ENCODE data around the gene YBX2.

The YBX2 gene

DNA sequence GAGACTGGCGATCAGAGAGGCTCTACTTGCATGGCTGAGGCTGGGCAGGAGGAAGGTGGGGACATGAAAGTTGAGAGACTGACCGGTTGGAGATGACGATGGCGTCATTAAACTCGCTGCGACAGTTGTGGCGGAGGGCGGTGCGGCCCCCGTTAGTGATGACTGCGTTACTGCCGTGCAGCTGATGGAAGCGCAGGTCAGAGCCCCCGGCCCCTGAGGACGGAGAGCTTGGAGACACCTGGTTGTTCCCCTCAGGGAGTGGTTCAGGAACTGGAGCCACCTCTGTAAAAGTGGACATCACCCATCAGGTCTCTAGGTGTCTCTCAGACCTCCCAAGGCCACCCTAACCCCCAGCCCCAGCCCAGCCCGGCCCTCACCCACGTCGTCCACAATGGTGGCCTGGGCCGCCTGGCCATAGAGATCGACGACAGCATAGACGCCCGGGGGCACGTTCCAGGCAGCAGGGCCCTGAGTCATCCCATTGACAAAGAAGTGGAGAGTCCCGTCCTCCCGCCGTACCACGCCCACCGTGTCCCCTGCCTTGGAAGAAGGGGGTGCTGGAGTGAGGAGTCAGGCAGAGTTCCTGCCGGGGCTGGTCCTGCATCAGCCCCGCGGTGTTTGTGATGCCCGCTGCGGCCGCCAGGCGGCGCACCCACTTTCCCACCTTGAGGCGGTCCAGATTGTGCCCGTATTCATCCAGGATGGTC is 29.4 kb upstream of the YBX2 start:
- DNase-seq (ENCODE audit: low read depth in 1 of 2, low spot score in 1 of 2) = peak in 1 of 2 donors; percentile 41

DNA sequence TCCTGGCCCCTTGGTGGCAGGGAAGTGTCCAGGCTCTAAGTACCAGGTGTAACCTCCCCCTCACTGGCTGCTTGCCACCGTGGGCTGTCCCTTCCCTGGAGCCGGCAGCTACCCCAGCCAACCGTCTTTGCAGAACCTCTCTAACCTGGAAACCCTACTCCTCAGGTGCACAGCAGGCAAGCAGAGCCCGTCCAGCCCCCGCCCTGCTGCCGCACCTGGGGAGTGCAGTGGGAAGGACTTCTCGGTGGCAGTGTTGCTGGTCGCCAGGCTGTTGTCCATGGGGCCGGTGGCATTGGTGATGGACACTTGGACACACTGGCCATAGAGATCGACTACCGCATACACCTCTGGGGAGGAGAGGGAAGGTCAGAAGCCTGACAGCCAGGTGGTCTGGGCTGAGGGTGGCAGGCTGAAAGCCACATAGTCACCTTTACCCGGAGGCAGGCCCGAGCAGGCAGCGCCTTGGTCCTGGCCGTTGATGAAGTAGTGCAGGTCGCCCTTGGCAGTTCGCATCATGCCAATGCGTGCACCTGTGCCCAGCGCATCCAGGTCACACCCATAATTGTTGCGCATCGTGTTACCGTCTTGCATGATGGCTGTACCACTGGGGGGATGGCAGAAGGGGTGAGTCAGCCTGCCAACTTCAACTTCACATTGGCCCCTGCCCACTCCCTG is 28.2 kb upstream of the YBX2 start:
- DNase-seq (ENCODE audit: low read depth in 1 of 2, low spot score in 1 of 2) = no peak

DNA sequence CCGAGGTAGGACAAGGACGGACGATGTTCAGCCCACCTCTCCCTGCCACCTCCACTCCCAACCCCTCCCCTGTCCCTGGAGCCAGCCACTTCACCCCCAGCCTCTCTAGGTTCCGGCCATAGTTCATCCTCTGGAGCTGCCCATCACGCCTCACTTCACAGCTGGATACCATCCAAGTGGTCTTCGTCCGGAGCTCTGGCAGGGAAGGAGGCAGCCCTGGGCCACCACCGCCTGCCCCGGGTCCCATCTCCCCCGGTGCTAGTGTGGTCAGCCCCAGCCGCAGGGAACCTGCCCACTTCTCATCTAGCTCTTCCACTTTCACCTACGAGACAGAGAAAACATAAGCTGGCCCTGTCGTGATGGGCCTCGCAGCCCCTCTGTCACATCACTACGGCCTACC is 27.0 kb upstream of the YBX2 start:
- no peak for DNase-seq (ENCODE audit: low read depth in 1 of 2, low spot score in 1 of 2)

DNA sequence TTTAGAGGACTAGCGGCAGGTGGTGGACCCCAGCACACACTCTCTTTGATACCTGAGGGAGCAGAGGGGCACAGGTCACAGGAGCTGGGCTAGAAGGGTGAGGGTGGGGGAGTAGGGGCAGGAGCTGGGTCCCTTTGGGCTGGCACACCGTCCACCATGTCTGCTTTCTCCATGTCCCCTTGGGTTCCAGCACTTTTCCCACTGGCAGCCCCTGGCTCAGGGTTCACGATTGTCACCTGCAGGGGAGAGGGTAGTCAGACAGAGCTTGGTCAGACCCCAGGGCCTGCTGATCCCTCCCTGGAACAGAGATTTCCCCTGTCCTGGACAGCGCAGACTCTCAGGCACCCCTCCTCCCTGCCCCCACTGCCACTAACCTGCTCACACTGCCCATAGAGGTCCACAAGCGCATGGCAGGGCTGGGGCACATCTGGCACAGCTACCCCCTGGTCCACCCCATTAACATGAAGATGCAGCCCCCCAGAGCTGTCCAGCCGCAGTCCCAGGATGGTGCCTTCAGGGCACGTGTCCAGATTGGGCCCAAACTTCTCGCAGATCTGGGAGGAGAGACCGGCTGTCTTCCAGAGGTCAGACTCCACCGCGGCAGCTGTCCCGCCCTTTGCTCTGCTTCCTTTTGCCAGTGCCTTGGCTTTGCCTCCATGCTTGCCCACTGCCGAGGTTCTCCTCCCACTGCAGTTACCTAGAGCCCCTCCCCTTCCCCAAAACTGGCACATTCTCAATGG is 23.9 kb upstream of the YBX2 start:
- DNase-seq (ENCODE audit: low read depth in 1 of 2, low spot score in 1 of 2) = no peak

DNA sequence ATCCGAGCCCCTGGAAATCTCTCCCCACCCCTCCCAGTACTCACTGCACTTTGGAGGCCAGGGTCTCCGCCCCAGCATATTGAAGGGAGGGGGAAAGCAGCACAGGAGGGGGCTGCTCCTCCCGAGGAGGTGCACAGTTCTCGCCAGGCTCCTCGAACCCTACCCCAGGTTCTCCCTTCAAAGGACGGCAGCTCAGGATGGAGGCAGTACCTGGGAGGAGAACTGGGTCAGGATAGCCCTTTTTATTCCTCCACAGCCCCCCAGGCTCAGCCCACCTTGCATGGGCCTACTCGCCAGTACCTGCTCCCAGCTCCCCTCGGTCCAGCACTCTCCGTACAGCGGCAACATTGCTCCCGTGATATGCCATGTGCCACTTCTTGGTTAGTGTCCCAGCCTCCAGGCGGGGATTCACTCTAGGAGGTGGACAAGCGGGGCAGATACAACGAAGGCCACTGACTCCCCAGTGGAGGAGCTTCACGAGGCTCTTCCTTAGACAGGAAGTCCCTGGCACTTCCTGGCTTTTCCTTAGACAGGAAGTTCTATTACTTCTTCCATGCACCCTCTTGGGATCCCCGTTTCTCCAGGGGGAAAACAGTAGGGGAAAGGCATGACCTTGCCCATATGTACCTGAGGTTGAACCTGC is 22.8 kb upstream of the YBX2 start:
- DNase-seq (ENCODE audit: low read depth in 1 of 2, low spot score in 1 of 2) = no peak

DNA sequence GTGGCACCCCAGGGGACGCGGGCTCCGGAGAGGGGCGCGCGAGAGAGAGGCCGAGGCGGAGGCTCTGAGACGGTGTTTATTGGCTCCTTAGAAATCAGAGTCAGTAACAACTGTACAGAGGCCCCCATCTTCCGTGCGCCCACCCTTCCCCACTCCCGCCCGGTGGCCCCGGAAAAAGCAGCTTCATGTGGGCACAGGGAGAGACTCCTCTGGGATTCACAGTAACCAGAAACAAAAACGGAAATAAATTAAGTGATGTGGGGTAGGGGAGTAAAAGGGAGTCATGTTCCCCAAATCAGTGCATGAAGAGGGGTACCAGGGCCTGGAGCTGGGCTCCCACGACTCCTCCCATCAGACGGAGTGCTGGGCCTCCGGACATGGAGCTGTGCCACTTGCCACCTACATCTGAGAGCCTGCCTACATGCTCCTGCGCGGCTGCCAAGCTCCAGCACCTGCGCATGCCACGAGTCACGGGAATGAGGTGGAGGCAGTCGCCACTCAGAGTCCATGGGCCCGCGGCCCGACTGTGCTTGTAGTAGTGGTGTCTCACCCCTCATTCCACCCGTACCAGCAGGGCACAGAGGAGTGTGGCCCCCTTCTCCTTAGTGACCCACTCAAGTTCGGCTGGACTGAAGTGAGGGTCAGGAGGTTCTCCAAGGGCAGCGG is 21.3 kb upstream of the YBX2 start:
- no peak for DNase-seq (ENCODE audit: low read depth in 1 of 2, low spot score in 1 of 2)

DNA sequence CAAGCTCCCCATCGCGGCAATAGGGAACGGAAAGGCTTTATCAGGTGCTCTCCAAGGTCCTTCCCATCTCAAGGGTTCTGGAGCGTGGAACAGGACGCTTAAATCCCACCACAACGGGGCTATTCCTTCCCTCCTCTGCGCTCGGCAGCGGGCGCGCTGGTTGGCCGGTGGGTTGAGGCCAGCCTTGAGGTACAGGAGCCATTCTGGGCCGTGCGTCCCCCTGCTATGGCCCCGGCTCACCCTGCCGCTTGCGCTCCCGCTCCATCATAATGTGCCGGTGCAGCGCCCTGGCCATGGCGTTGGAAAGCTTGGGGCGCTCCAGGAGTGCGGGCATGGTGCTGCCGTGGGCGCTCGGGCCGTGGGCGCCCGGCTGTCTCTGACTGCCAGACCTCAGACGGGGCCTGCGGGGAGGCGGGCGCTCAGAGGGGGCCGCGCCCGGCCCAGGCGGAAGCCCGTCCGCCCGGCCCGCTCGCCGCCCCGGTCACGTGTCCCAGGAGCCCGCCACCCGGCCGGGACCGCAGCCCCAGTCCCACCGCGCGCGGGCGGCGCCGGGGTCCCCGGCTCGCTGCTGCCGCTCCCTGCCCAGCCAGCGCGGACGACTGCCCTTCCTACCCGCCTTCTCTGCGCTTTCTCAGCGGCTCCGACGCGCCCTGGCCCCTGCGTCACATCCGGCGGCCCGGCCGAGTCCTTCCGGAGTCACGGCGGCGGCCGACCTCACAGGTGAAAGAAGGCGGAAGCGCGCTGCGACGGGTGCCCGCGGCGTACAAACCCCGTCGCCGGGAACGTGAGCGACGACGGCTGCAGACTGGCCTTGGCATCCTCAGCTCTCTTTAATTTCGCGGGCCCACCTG is 20.5 kb upstream of the YBX2 start, which contains the start of gene GPS2:
Gene GPS2, minus strand, starts transcription at position 642 of the 851 bp plus-strand sequence. Its CDS starts 308 bp downstream, at position 334.
- DNase-seq (ENCODE audit: low read depth in 1 of 2, low spot score in 1 of 2) = peak; percentile 91 to 96

DNA sequence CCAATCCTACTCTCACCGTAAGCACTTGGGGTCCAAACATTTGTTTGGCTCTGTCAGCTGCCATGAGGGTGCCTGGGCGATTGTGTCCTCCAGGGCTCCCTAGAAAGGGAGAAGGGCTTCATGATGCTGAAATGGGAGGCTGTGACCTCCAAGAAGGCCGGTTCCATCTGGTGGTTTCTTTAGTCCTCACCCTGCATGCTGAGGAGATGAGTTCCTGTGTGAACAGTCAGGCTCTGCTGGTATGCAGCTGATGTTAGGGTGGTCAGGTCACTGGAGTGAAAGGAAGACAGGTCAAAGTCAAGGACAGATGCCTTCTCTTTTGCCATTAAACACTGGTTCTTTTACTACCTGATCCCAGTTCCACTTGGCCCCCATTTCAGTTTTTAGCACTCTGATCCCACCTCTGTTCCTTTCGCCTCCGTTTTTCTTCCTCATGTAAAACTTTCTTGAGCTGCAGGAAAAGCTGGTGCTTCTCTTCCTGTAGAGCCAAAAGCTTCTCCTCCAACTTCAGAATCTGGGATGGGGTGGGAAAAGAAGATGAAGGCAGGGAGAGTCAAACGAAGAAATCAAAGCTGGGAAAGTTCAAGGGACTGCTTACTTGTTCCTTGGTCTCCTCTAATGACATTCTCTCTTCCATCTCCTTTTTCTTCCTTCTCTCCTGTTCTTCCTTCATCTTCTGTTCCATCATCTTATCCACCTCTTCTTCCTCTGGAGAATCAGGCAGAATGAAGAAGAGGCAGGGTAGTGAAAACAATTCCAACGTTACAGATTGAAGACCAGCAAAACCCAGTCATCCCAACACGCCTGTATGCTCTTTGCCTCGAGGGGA is 19.7 kb upstream of the YBX2 start:
- no peak for DNase-seq (ENCODE audit: low read depth in 1 of 2, low spot score in 1 of 2)

DNA sequence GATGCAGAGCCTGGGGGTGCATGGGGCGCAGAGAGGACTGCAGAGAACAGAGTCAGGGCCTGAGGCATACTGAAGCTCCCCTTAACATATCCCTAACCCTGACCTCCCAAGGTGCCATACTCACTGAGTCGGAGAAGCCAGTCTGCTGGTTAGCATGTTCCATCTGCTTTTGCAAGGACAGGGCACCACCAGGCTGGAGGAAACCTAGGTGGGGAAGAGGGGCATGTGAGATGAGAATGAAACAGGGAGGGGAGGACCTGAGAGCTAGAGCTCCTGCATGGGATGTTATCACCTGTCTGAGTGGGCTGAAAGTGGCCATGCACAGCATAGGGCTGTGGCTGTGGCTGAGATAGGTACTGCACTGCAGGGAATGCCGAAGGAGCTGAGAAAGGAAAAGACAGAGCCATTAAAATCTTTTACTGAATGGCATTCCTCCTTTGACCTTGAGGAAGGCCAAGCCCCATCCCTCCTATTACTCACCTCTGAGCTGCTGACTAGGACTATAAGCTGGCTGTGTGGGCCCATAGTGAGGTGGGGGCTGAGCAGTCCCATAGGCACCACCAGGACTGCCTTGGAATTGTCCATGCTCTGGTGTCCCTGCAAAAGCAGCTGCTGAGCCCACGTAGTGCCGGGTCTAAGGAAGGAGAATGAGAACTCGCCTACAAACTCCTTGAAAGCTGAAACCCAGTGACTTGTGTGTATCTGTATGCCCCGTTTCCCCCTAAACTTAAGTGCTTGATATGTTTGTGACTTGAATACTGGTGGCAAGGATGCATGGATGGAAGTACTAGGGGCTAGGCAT is 18.9 kb upstream of the YBX2 start:
- DNase-seq (ENCODE audit: low read depth in 1 of 2, low spot score in 1 of 2) = no peak

DNA sequence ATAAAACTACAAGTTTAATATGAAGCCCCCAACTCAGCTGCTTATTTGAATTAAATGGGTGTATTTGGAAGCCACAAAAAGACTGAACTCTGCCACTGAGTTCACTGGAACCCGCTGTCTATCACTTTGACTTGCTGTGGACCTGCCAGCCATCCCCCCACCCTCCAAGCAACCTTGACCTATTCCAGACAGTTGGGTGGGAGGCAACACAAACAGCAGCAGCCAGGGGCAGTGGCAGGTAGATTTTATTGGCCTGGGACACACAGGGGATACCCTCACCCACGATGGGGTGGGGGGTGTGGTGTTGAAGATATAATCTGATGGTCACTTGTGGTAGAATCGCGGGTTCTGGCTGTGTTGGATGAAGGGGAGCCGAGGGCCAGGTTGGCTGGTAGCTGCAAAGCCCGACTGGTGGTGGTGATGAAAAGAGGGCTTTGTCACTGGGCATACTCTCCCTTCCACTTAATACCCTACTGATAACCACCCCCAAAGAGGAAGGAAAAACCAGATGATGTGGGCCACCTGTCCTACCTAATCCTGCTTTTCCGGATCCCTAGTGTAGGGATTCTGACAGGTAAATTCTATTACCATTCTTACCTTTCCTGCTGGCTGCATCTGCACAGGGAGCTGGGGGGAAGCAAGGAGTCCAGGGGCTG is 18.1 kb upstream of the YBX2 start:
- no peak for DNase-seq (ENCODE audit: low read depth in 1 of 2, low spot score in 1 of 2)

DNA sequence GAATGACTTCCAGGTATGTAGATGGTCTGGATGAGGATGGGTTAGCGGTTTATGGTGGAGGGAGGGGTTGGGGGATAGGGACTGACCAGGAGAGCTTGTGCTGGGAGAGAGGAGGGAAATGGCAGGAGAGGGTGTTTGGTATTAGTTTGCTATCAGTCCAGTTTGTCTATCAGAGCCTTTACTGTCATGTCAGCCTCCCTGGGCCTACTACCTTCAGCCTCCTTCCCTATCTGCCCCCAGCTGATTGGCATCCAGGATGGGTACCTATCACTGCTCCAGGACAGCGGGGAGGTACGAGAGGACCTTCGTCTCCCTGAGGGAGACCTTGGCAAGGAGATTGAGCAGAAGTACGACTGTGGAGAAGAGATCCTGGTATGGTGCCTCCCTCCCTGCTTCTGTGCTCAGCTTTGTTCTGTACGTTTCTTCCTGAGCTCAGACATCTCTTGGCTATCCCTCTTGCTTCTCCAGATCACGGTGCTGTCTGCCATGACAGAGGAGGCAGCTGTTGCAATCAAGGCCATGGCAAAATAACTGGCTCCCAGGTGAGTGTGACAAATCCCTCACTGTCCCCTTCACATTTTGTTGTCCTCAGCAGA is 16.8 kb upstream of the YBX2 start:
- no peak for DNase-seq (ENCODE audit: low read depth in 1 of 2, low spot score in 1 of 2)

DNA sequence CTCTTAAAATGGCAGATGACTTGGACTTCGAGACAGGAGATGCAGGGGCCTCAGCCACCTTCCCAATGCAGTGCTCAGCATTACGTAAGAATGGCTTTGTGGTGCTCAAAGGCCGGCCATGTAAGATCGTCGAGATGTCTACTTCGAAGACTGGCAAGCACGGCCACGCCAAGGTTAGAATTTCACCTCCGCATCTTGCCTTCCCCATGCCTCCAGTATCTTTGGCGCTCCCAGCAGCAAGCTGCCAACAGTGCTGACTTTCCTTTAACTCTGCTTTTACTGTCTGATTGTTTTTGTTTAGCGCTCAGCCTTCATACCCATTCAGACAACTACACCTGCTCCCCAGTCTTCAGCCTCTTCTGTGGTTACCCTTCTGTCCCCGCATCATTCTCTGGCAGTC is 15.2 kb upstream of the YBX2 start:
- no peak for DNase-seq (ENCODE audit: low read depth in 1 of 2, low spot score in 1 of 2)

DNA sequence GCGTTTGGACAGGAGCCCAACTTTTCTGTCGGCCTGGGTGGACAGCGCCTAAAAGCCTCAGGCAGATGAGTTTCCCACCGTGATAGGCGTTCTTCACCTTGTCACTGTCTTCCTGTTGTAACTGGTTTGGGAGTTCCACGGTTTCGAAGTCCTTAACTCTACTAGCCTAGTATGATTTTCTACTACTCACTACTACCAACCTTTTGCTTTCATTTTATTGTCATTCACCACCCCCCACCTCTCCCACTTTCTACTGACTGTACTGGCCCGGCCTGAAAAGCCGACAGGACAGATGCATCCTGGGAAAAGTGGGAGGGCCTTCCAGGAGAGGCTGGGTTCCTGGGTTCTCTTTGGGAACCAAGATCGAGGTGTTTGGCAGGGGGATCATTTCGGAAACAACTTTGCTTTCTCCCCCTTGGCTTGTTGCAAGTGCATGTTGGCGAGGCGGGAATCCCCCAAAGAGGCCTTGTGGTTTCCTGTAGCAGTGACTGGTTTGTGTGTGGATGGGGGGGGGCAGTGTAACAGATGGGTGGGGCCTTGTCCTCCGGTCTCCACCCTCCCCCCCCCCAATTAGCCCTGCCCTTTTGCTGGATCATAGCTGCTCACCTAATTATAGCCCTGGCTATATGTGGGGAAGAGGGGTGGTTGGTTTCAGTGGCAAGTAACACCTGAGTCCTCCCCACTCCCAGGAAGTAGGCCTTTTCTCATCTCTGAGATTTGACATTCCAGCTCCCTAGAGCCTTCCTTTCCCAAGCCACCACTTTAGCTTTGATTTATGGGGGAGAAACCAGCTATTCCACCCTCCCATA is 14.4 kb upstream of the YBX2 start:
- DNase-seq (ENCODE audit: low read depth in 1 of 2, low spot score in 1 of 2) = peak; percentile 74 to 82

DNA sequence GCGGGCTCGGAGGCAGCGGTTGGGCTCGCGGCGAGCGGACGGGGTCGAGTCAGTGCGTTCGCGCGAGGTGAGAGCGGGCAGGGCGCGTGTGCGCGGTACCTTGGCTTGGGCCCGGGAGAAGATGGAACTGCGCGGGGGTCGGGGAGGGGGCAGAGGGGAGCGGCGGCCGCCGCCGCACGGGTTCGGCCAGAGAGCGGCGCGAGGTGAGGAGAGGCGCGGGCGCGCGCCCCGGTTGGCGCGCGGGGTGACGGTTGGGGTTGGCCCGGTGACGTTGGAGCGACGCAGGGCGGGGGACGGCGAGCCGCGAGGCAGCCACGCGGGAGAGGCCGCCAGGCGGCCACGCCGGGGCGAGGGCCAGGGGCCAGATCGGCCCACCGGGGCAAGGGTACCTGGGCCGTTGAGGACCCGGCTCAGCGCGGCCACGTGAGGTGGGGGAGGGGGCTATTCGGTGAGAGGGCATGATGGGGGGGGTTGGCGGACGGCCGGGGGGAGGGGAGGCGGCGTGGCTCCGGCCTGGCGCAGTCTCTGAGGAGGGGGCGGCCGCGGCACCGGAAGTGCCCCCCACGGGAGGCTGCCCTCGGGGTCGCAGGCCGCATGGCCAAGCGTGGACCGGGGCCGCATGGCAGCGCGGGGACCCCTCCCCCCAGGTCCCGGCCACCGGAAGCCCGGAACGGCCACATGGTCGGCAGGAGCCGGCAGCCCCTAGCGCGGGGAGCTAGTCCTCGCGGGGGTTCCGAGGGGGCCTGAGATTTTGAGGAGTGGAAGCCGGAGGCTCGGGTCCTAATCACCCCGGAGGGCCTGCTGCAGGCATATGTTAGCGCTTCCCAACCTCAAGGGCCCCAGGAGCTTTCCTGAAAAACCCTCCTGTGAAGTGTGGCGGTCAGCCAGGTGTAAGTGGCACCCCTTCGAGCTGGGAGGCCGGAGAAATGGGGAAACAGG is 13.5 kb upstream of the YBX2 start:
- DNase-seq (ENCODE audit: low read depth in 1 of 2, low spot score in 1 of 2) = peak in 1 of 2 donors; percentile 30

DNA sequence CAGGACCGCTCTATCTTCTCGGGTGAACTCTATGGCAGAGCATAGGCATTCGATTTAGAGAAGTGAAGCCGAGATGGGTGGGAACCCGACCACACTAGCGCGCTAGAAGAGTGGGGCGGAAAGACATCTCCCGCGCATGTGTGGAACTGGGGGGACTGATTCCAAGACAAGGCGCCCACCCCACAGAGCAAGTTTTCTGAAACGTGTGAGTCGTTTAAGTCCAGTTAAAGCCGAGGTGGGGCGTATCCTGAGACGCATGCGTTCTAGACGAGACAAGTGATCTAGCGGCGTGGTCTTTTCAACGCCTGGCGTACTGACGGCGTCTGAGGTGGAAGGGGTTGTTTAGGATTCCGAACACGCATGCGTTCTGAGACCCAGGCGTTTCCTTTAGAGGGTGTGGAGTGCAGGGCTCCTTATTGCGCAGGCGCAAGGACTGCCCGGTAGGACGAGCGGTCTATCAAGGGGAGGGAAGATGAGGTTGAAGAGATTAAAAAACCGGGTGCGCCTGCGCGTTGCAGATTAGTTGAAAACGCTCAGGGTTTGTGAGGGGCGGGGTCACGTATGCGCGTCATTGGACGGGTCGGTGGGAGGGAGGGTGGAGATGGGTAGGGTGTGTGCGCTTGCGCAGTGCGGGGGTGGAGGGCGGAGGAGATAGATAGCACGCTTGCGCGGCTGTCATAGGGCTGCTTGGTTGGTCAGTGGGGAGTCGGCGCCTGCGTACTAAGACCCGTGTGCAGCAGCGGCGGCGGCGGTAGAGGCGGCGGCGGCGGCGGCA is 12.7 kb upstream of the YBX2 start, which contains the start of gene EIF5A:
Gene EIF5A, plus strand, starts transcription at position 718 of the 775 bp plus-strand sequence. CDS start 2,008 bp downstream, outside the sequence.
- peak; percentile 100 for DNase-seq (ENCODE audit: low read depth in 1 of 2, low spot score in 1 of 2)
